ENCODE data around the gene FGF19. TPM values are rescaled to one million over a fixed set of nuclear protein-coding genes. Genes with fewer than 3 reads are reported as not detected.
"Not testable (repeated sequence)": the region's sequence is repeated elsewhere in the genome, so short reads cannot be mapped to it uniquely, and the experiment has no call there.

Gene FGF19
- polyA plus RNA-seq, 1 donor = 0.58 TPM

- DNase-seq = no peak
These were observed 8.2 kb downstream of the FGF19 start for GRCh38 chr11:69695581-69695980.

GRCh38 chr11:69694781-69695180 is 9.0 kb downstream of the FGF19 start:
- no peak for DNase-seq

- no peak for DNase-seq
These were observed 11.4 kb downstream of the FGF19 start for GRCh38 chr11:69692422-69692821.

- no peak for DNase-seq
These were observed 12.4 kb downstream of the FGF19 start for GRCh38 chr11:69691463-69691862.

GRCh38 chr11:69689484-69690319 is 14.1 kb downstream of the FGF19 start:
- no peak for DNase-seq

GRCh38 chr11:69687969-69688771 is 15.7 kb downstream of the FGF19 start:
- not testable (repeated sequence) for DNase-seq

GRCh38 chr11:69686856-69687255 is 17.0 kb downstream of the FGF19 start:
- no peak for DNase-seq

GRCh38 chr11:69686452-69686851 is 17.4 kb downstream of the FGF19 start:
- DNase-seq = no peak

- no peak for DNase-seq
These were observed 18.5 kb downstream of the FGF19 start for GRCh38 chr11:69685348-69685747.

- no peak for DNase-seq
These were observed 19.2 kb downstream of the FGF19 start for GRCh38 chr11:69684651-69685050.

- no peak for DNase-seq
These were observed 20.0 kb downstream of the FGF19 start for GRCh38 chr11:69683764-69684333.

GRCh38 chr11:69682681-69683326 is 21.0 kb downstream of the FGF19 start:
- DNase-seq = no peak

GRCh38 chr11:69682221-69682620 is 21.6 kb downstream of the FGF19 start:
- DNase-seq = no peak

- no peak for DNase-seq
These were observed 23.1 kb downstream of the FGF19 start for GRCh38 chr11:69680688-69681087.

GRCh38 chr11:69677749-69678148 is 26.1 kb downstream of the FGF19 start:
- DNase-seq = no peak

- DNase-seq = peak; percentile 97
These were observed 28.7 kb downstream of the FGF19 start, which contains the start of gene LTO1 for GRCh38 chr11:69674886-69675714. LTO1 (minus strand) TSS chr11:69675353; CDS start chr11:69675239, 114 bp downstream.

GRCh38 chr11:69674267-69674885 is 29.4 kb downstream of the FGF19 start:
- DNase-seq = no peak

GRCh38 chr11:69671734-69672465 is 31.9 kb downstream of the FGF19 start:
- DNase-seq = no peak

GRCh38 chr11:69670158-69670845 is 33.5 kb downstream of the FGF19 start:
- DNase-seq = peak; percentile 89

GRCh38 chr11:69669486-69669885 is 34.3 kb downstream of the FGF19 start:
- DNase-seq = no peak
